DMS153 (cell line): ENCODE results near the gene CD40.

Experiments used
- DNase-seq: peaks from one replicate; lab custom pipeline; 2025; lab: John Stamatoyannopoulos, UW

Gene CD40

GRCh38 chr20:46172961-46173536 lies 54.9 kb downstream of the CD40 start:
- no peak for DNase-seq

GRCh38 chr20:46173652-46174468 lies 55.7 kb downstream of the CD40 start:
- DNase-seq, result no peak

GRCh38 chr20:46174469-46175126 lies 56.5 kb downstream of the CD40 start:
- DNase-seq, result peak; percentile 72

DNA sequence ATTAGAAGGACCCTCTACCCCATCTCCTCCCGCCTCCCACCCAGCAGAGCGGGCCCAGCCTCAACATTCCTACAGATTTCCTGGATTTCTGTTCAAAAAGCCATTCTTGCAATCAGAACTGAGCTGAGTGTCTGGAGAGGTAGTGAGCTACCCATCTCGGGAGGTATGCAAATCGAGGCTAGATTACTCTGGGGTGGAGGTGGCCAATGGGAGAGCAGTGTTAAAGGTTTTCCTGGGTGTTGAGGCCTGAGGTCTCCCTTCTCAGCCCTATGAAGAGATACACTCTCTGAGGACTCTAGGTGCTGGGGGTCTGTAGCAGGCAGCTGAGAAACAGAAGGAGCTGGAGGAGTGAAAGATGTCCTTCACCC lies 57.0 kb downstream of the CD40 start:
- no peak for DNase-seq

- DNase-seq, result no peak
Observed at GRCh38 chr20:46176739-46177378, 58.7 kb downstream of the CD40 start.

DNA sequence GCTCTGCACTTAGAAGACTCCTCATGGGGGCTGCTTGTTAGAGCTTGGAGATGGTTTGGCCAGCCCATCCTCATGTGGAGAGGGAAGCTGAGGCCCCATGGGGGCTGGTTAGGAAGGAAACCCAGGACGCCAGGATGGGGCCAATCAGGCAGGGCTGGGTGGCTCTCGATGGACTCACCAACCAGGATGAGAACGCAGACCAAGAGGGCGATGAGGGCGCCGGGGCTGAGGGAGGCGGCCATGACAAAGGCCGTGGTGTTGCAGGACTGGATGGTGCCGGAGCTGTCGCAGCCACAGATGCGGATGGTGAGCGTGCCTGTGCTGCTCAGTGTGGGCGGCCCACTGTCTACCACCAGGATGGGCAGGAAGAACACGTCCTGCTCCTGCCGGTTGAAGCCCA lies 59.7 kb downstream of the CD40 start:
- no peak for DNase-seq

DNA sequence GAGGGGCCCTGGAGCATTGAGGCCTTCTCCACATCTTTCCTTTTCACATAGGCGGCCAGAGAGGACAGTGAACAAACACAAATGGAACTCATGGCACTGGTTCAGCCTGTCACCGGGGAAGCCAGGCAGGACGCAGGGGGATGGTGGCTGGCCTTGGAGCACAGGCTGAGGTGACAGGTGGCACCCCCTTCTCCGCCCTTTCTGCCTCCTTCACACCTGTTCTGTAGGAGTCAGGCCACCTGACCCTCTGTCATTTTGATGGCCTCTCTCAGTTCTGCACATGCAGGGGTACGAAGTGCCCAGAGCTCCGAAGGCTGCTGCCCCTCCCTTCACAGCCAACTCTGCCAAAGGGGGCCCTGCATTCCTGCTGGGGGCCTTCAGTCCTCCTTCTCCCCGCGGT lies 60.8 kb downstream of the CD40 start:
- no peak for DNase-seq
